SJSA1 (cell line): ENCODE data around the gene MICU2. TPM values are rescaled to one million over a fixed set of nuclear protein-coding genes. Genes with fewer than 3 reads are reported as not detected.
A peak's percentile ranks its signal among the peaks of the same experiment; 100 is the strongest.

Experiments
- DNase-seq, 2 experiments: peaks; one replicate each; pipeline ENCODE4 v3.0.0-alpha.2; 2015 to 2020; ENCODE audit warnings: low spot score in 2 of 2, low read depth in 1 of 2
- H3K27ac ChIP-seq: fragments of 250-450 bp; sonication (Bioruptor Pico); 2 replicates; pipeline ENCODE4 v1.5.1; 2020; ENCODE audit warnings: mild to moderate bottlenecking, moderate library complexity
- H3K27me3 ChIP-seq: fragments of 250-450 bp; sonication (Bioruptor Pico); replicated peaks from 2 replicates; pipeline ENCODE4 v1.5.1; 2020; ENCODE audit warnings: mild to moderate bottlenecking, moderate library complexity
- H3K36me3 ChIP-seq: fragments of 250-450 bp; sonication (Bioruptor Pico); 2 replicates; pipeline ENCODE4 v1.5.1; 2020; ENCODE audit warnings: mild to moderate bottlenecking
- H3K4me1 ChIP-seq: fragments of 250-450 bp; sonication (Bioruptor Pico); replicated peaks from 2 replicates; pipeline ENCODE4 v1.6.1; 2021; ENCODE audit warnings: mild to moderate bottlenecking
- H3K4me3 ChIP-seq: fragments of 250-450 bp; sonication (Bioruptor Pico); 2 replicates; pipeline ENCODE4 v1.5.1; 2020; ENCODE audit warnings: mild to moderate bottlenecking
- H3K9me3 ChIP-seq: fragments of 250-450 bp; sonication (Bioruptor Pico); replicated peaks from 2 replicates; pipeline ENCODE4 v1.5.1; 2020; ENCODE audit warnings: mild to moderate bottlenecking
- total RNA-seq: library from RNA; depleted of rRNA; stranded (reverse); fragments of >200 nt; shearing (Covaris generic); gene quantifications from 2 replicates; pipeline ENCODE4 v1.2.3, GENCODE V29; 2014

The MICU2 gene
- total RNA-seq, 1 experiment from 2014 or later: 69.7 TPM

GRCh38 chr13:21478881-21479808 lies 124.8 kb downstream of the MICU2 start:
- no peaks in the 10 kb centered on the region for H3K36me3 ChIP-seq
- H3K4me1 ChIP-seq: peaks cover 9% of the 10 kb centered on the region
- no peak overlapping the region for H3K4me3 ChIP-seq
- no peaks in the 10 kb centered on the region for H3K27me3 ChIP-seq
- no peak overlapping the region for H3K27ac ChIP-seq
- H3K9me3 ChIP-seq: no peaks in the 10 kb centered on the region
- DNase-seq: peak in 1 of 2 experiments; percentile 49

GRCh38 chr13:21476893-21477472 lies 127.0 kb downstream of the MICU2 start:
- Histone ChIP-seq H3K4me3 (peak overlapping the region; percentile 11; the same call in 1 of the 2 replicates), H3K4me1 (peaks cover 9% of the 10 kb centered on the region), H3K36me3 (no peaks in the 10 kb centered on the region), H3K27ac (no peak overlapping the region), H3K9me3 (no peaks in the 10 kb centered on the region), H3K27me3 (no peaks in the 10 kb centered on the region)
- DNase-seq: peak; percentile 68 to 80

GRCh38 chr13:21475115-21475514 lies 128.9 kb downstream of the MICU2 start:
- no peaks in the 10 kb centered on the region for H3K27me3 ChIP-seq
- DNase-seq: no peak
- no peaks in the 10 kb centered on the region for H3K9me3 ChIP-seq
- no peaks in the 10 kb centered on the region for H3K36me3 ChIP-seq
- H3K4me1 ChIP-seq: peaks cover 5% of the 10 kb centered on the region; the same call in 1 of the 2 replicates
- no peak overlapping the region for H3K27ac ChIP-seq
- H3K4me3 ChIP-seq: no peak overlapping the region

GRCh38 chr13:21470785-21471184 lies 133.2 kb downstream of the MICU2 start:
- H3K4me3 ChIP-seq: no peak overlapping the region
- H3K27me3 ChIP-seq: no peaks in the 10 kb centered on the region
- no peaks in the 10 kb centered on the region for H3K4me1 ChIP-seq
- H3K9me3 ChIP-seq: no peaks in the 10 kb centered on the region
- no peak for DNase-seq
- H3K27ac ChIP-seq: no peak overlapping the region
- H3K36me3 ChIP-seq: no peaks in the 10 kb centered on the region

- Histone ChIP-seq H3K36me3 (no peaks in the 10 kb centered on the region), H3K27ac (no peak overlapping the region), H3K27me3 (no peaks in the 10 kb centered on the region), H3K4me1 (no peaks in the 10 kb centered on the region), H3K4me3 (no peak overlapping the region), H3K9me3 (no peaks in the 10 kb centered on the region)
- no peak for DNase-seq
Measured at GRCh38 chr13:21466527-21466926, 137.4 kb downstream of the MICU2 start.

- DNase-seq: no peak
- H3K27ac ChIP-seq: no peak overlapping the region
- H3K9me3 ChIP-seq: no peaks in the 10 kb centered on the region
- no peak overlapping the region for H3K4me3 ChIP-seq
- H3K36me3 ChIP-seq: no peaks in the 10 kb centered on the region
- no peaks in the 10 kb centered on the region for H3K27me3 ChIP-seq
- no peaks in the 10 kb centered on the region for H3K4me1 ChIP-seq
Measured at GRCh38 chr13:21465710-21466160, 138.2 kb downstream of the MICU2 start.

- Histone ChIP-seq H3K36me3 (peaks cover 6% of the 10 kb centered on the region), H3K4me1 (0 out of 2 replicates have a peak, but pooled peaks cover 3% of the 10 kb centered on the region), H3K4me3 (no peak overlapping the region), H3K27ac (no peak overlapping the region), H3K27me3 (no peaks in the 10 kb centered on the region), H3K9me3 (peaks cover 4% of the 10 kb centered on the region)
- no peak for DNase-seq
Measured at GRCh38 chr13:21463424-21463823, 140.5 kb downstream of the MICU2 start.

GRCh38 chr13:21461131-21461530 lies 142.8 kb downstream of the MICU2 start:
- Histone ChIP-seq H3K9me3 (peaks cover 4% of the 10 kb centered on the region), H3K27ac (no peak overlapping the region), H3K27me3 (no peaks in the 10 kb centered on the region), H3K4me1 (peaks cover 6% of the 10 kb centered on the region; the same call in 1 of the 2 replicates), H3K36me3 (peaks cover 6% of the 10 kb centered on the region), H3K4me3 (no peak overlapping the region)
- DNase-seq: no peak

- Histone ChIP-seq H3K4me3 (peak within 1 kb of the TSS; percentile 100), H3K9me3 (peaks cover 4% of the 10 kb centered on the region), H3K27ac (peak within 1 kb of the TSS; percentile 92), H3K4me1 (peaks cover 6% of the 10 kb centered on the region; the same call in 1 of the 2 replicates), H3K27me3 (no peaks in the 10 kb centered on the region), H3K36me3 (peaks cover 6% of the 10 kb centered on the region)
- DNase-seq: peak; percentile 62 to 81
Measured at GRCh38 chr13:21458813-21459701, 144.9 kb downstream of the MICU2 start, which contains the start of gene ZDHHC20. Gene ZDHHC20, minus strand, starts transcription at chr13:21459303. Its CDS starts 132 bp downstream, at chr13:21459171.

- H3K4me1 ChIP-seq: peaks cover 6% of the 10 kb centered on the region; the same call in 1 of the 2 replicates
- H3K36me3 ChIP-seq: peaks cover 6% of the 10 kb centered on the region
- DNase-seq: no peak
- peaks cover 4% of the 10 kb centered on the region for H3K9me3 ChIP-seq
- peak overlapping the region; percentile 100 for H3K4me3 ChIP-seq
- peak overlapping the region; percentile 92 for H3K27ac ChIP-seq
- no peaks in the 10 kb centered on the region for H3K27me3 ChIP-seq
Measured at GRCh38 chr13:21458451-21458812, 145.5 kb downstream of the MICU2 start.

- H3K9me3 ChIP-seq: no peaks in the 10 kb centered on the region
- no peak overlapping the region for H3K4me3 ChIP-seq
- no peaks in the 10 kb centered on the region for H3K27me3 ChIP-seq
- peaks cover 4% of the 10 kb centered on the region; the same call in 1 of the 2 replicates for H3K4me1 ChIP-seq
- DNase-seq: no peak
- peaks cover under 1% of the 10 kb centered on the region; the same call in 1 of the 2 replicates for H3K36me3 ChIP-seq
- no peak overlapping the region for H3K27ac ChIP-seq
Measured at GRCh38 chr13:21453387-21454081, 150.4 kb downstream of the MICU2 start.

- H3K9me3 ChIP-seq: no peaks in the 10 kb centered on the region
- DNase-seq: no peak
- no peak overlapping the region for H3K27ac ChIP-seq
- H3K36me3 ChIP-seq: no peaks in the 10 kb centered on the region
- no peaks in the 10 kb centered on the region for H3K27me3 ChIP-seq
- no peaks in the 10 kb centered on the region for H3K4me1 ChIP-seq
- no peak overlapping the region for H3K4me3 ChIP-seq
Measured at GRCh38 chr13:21450936-21451335, 153.0 kb downstream of the MICU2 start.

GRCh38 chr13:21446656-21447055 lies 157.3 kb downstream of the MICU2 start:
- no peaks in the 10 kb centered on the region for H3K36me3 ChIP-seq
- no peak for DNase-seq
- H3K4me1 ChIP-seq: peaks cover 10% of the 10 kb centered on the region
- H3K4me3 ChIP-seq: no peak overlapping the region
- no peaks in the 10 kb centered on the region for H3K9me3 ChIP-seq
- H3K27me3 ChIP-seq: no peaks in the 10 kb centered on the region
- H3K27ac ChIP-seq: no peak overlapping the region
